PC-9 (cell line): ENCODE data around the gene MOCOS. TPM values are rescaled to one million over a fixed set of nuclear protein-coding genes. Genes with fewer than 3 reads are reported as not detected.

Experiments used
- BruUV-seq: library from RNA; stranded (reverse); fragments of 400-500 nt; replicated peaks from 2 replicates; lab custom pipeline; 2021; lab: Mats Ljungman, UMichigan
- CTCF ChIA-PET: fragments of 300-600 bp; sonication (Branson Sonifier 250); formaldehyde crosslinking; loops from one replicate; lab custom pipeline; 2022; ENCODE audit warnings: antibody characterized with exemption; lab: Charles Lee
- POLR2A ChIA-PET: fragments of 300-600 bp; sonication (Branson Sonifier 250); formaldehyde crosslinking; loops from one replicate; lab custom pipeline; 2022; ENCODE audit warnings: antibody characterized with exemption; ENCODE audit not compliant: unreplicated experiment; lab: Charles Lee
- DNase-seq, 2 experiments: peaks; one replicate each; pipeline versions ENCODE4 v3.0.0 to v3.0.0-alpha.2; 2015 to 2022; ENCODE audit warnings: mixed read lengths in 1 of 2
- H2AFZ ChIP-seq: fragments of 200-600 bp; sonication (generic); 2 replicates; pipeline ENCODE4 v1.8.1; 2017; ENCODE audit warnings: antibody characterized with exemption
- H3F3A ChIP-seq: fragments of 200-600 bp; sonication (generic); 2 replicates; pipeline ENCODE4 v1.8.1; 2017; ENCODE audit warnings: antibody characterized with exemption, mild to moderate bottlenecking, low read depth; ENCODE audit not compliant: insufficient read depth
- H3K27ac ChIP-seq: fragments of 200-600 bp; sonication (generic); 2 replicates; pipeline ENCODE4 v1.6.1; 2016; ENCODE audit warnings: mixed run types
- H3K27me3 ChIP-seq: fragments of 200-600 bp; sonication (generic); 2 replicates; pipeline ENCODE4 v1.6.1; 2016; ENCODE audit warnings: low read depth, mixed run types; ENCODE audit not compliant: insufficient read depth
- H3K36me3 ChIP-seq: fragments of 200-600 bp; sonication (generic); 2 replicates; pipeline ENCODE4 v1.6.1; 2016; ENCODE audit warnings: low read depth, mixed run types
- H3K4me1 ChIP-seq: fragments of 200-600 bp; sonication (generic); replicated peaks from 2 replicates; pipeline ENCODE4 v1.6.1; 2016; ENCODE audit warnings: mixed run types; ENCODE audit not compliant: insufficient read depth
- H3K4me2 ChIP-seq: fragments of 200-600 bp; sonication (generic); 2 replicates; pipeline ENCODE4 v1.6.1; 2017; ENCODE audit warnings: mixed run types
- H3K4me3 ChIP-seq: fragments of 200-600 bp; sonication (generic); 2 replicates; pipeline ENCODE4 v1.6.1; 2016; ENCODE audit warnings: mixed run types
- H3K79me2 ChIP-seq: fragments of 200-600 bp; sonication (generic); 2 replicates; pipeline ENCODE4 v1.6.1; 2017; ENCODE audit warnings: low read depth, mixed run types
- H3K9me2 ChIP-seq: fragments of 200-600 bp; sonication (generic); 2 replicates; pipeline ENCODE4 v1.8.1; 2017; ENCODE audit warnings: mild to moderate bottlenecking; ENCODE audit not compliant: insufficient read depth
- H3K9me3 ChIP-seq: fragments of 200-600 bp; sonication (generic); 2 replicates; pipeline ENCODE4 v1.8.1; 2016; ENCODE audit warnings: low read depth; ENCODE audit not compliant: insufficient read depth
- H4K20me1 ChIP-seq: fragments of 200-600 bp; sonication (generic); 2 replicates; pipeline ENCODE4 v1.8.1; 2017; ENCODE audit not compliant: insufficient read depth
- CTCF ChIP-seq: fragments of 200-600 bp; sonication (generic); conservative IDR thresholded peaks from 2 replicates; pipeline ENCODE4 v1.6.1; 2017; ENCODE audit warnings: mixed run types, antibody characterized with exemption, mild to moderate bottlenecking, moderate library complexity
- EZH2 ChIP-seq: fragments of 200-600 bp; sonication (generic); IDR thresholded peaks from 2 replicates; pipeline ENCODE4 v1.8.0; 2017; ENCODE audit warnings: antibody characterized with exemption, low read depth
- intact Hi-C: fragments of 100-400 bp; cut with micrococcal nuclease; formaldehyde crosslinking; loops from one replicate; pipeline ENCODE4 v1.10.0; 2022; ENCODE audit not compliant: unreplicated experiment
- total RNA-seq: library from RNA; stranded (reverse); gene quantifications from 2 replicates; pipeline ENCODE4 v1.2.3, GENCODE V29; 2021

MOCOS gene
- total RNA-seq, 1 experiment from 2014 or later, result 30.4 TPM

DNA sequence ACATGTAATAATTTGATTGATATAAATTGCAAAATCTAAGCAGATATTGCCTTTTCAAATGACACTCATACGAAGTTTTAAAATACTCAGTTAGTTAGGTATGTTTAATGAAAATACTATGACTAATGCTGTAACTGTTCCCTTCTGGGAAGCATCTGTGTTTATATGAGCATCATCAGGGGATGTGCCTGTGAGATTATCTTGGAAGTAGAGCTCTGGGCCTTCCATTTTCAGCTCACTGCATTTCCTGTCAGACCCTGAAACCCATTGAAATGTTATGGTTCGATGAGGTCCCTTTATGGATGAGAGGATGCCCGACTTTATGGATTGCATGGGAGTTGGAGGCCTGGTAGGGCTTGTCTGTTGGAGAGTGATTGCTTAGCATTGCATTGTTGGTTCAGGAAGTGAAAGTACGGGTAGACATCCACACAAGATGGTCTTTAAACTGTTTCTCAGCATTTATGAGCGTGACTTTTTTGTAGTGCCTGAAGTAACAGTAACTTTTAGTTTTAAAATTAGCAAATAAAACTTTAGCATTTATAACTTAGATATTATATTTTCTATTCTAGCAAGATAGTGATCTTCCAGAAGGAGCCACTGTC, 28.9 kb upstream of the MOCOS start:
- Histone ChIP-seq H3K4me1 (no peaks in the 10 kb centered on the region), H3K79me2 (no peaks in the 10 kb centered on the region), H3K4me3 (no peak overlapping the region), H3K36me3 (peaks cover 2% of the 10 kb centered on the region; the same call in 1 of the 2 replicates), H3K9me3 (no peaks in the 10 kb centered on the region), H3F3A (no peaks in the 10 kb centered on the region), H3K4me2 (no peak overlapping the region), H2AFZ (no peak overlapping the region), H3K27me3 (no peaks in the 10 kb centered on the region), H3K9me2 (no peaks in the 10 kb centered on the region), H4K20me1 (no peaks in the 10 kb centered on the region), H3K27ac (no peak overlapping the region)
- intact Hi-C loops, result no loop called here
- ChIA-PET POLR2A (no interaction called here), CTCF (no interaction called here)
- BruUV-seq, result no TSS peak
- DNase-seq, result no peak
- TF ChIP-seq CTCF (no peak), EZH2 (no peak)

DNA sequence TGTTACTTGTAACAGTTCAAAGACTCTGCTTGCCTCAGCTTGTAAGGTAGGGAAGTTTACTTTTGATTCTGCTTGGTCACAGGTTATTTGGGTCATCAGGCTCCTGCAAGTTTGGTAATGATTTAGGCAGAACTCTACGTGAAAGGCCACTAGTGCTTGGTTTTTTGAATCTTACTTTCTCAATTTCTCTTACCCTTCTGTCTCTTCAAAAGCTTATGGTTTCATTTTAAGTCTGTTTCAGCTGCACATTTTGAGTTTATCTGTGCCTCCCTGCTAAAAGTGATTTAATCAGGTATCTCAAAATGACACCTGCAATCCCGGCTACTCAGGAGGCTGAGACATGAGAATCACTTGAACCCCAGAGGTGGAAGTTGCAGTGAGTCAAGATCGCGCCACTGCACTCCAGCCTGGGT, 26.3 kb upstream of the MOCOS start:
- CTCF ChIA-PET, result no interaction called here

DNA sequence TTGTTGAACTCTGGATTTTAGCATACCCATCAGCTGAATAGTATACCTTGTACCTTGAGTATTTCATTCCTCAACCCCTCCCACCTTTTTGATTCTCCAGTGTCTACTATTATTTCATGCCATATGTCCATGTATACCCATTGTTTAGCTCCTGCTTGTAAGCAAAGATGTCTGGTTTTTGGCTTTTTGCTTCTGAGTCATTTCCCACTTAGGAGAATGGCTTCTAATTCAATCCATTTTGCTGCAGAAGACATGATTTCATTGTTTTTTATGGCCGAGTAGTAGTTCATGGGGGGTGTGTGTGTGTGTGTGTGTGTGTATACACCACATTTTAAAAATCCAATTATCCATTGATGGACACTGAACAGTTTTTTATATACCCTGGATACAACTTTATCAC, 24.3 kb upstream of the MOCOS start:
- H4K20me1 ChIP-seq, result no peaks in the 10 kb centered on the region
- no peaks in the 10 kb centered on the region for H3K9me3 ChIP-seq
- no peaks in the 10 kb centered on the region for H3K4me1 ChIP-seq
- intact Hi-C loops, result no loop called here
- H3K4me3 ChIP-seq, result no peak overlapping the region
- no peaks in the 10 kb centered on the region for H3K9me2 ChIP-seq
- H3K27ac ChIP-seq, result no peak overlapping the region
- no peaks in the 10 kb centered on the region for H3F3A ChIP-seq
- no peak for DNase-seq
- no peak overlapping the region for H3K4me2 ChIP-seq
- TF ChIP-seq EZH2, result no peak
- no peak for TF ChIP-seq CTCF
- CTCF ChIA-PET, result interaction anchor here (0.6 kb wide), 1 partner anchor 145 kb away, joined by 4 read pairs; no protein-coding TSS in a partner anchor
- POLR2A ChIA-PET, result no interaction called here
- BruUV-seq, result no TSS peak
- no peak overlapping the region for H2AFZ ChIP-seq
- no peaks in the 10 kb centered on the region for H3K27me3 ChIP-seq
- peaks cover 15% of the 10 kb centered on the region for H3K36me3 ChIP-seq
- H3K79me2 ChIP-seq, result no peaks in the 10 kb centered on the region

More for the DNA sequence above, 26.3 kb upstream of the MOCOS start:
- H3K36me3 ChIP-seq, result peaks cover 13% of the 10 kb centered on the region
- intact Hi-C loops, result no loop called here
- H3K4me1 ChIP-seq, result no peaks in the 10 kb centered on the region
- no peak for TF ChIP-seq EZH2
- TF ChIP-seq CTCF, result no peak
- H3K27me3 ChIP-seq, result no peaks in the 10 kb centered on the region
- no peak for DNase-seq
- no peak overlapping the region for H3K4me3 ChIP-seq
- H3K79me2 ChIP-seq, result no peaks in the 10 kb centered on the region
- H3K9me2 ChIP-seq, result no peaks in the 10 kb centered on the region
- no TSS peak for BruUV-seq
- no peaks in the 10 kb centered on the region for H3K9me3 ChIP-seq
- POLR2A ChIA-PET, result interaction anchor here (0.5 kb wide), 1 partner anchor 1386 kb away, joined by 3 read pairs; no protein-coding TSS in a partner anchor
- H4K20me1 ChIP-seq, result no peaks in the 10 kb centered on the region
- H3K4me2 ChIP-seq, result no peak overlapping the region
- no peak overlapping the region for H3K27ac ChIP-seq
- H3F3A ChIP-seq, result no peaks in the 10 kb centered on the region
- H2AFZ ChIP-seq, result no peak overlapping the region
